Measurements from ENCODE around the gene HMGN5. TPM values are rescaled to one million over a fixed set of nuclear protein-coding genes. Genes with fewer than 3 reads are reported as not detected.

HMGN5 gene
- total RNA-seq, 1 experiment from 2014 or later: 6.6 TPM

DNA sequence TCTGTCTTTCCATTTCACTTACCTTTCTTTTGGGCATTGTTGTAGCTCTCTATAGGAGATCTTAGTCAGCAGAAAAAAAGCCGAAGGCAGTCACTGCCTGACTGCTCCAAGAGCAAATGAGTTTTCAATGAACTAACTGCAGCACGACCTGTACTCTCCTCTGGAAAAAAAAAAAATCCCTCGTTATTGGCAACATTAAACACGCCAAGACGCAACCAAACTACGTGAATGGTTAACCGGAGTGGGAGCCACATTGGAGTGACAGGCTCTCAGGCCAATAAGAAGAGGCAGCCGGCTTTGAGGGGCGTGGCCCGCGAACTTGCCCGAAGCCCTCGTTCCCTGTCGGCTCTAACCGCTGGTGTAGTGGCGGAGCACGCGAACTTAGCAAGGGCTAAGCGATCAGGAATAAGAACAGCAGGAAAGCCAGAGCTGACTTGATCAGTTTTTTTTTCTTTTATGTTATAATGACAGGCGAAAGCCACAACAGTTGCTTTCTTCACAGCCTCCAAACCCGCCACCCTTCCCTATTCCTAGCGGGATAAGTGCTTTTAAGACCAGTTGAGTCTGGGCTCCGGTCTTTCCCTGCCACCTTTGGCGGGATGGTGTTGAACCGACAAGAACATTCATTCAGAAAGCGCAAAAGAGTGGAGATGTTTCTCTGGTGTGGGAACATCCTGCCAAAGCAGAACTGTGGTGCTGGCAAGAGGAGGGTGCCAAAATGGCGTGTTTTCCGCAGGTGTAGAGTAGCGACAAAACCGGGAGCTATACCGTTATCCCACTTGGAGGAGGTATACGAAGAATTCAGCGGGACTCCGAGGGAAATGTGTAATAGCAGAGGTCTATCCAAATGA, 80.0 kb downstream of the HMGN5 start:
- Histone ChIP-seq H3K79me2 (ENCODE audit: low read depth) (no peaks in the 10 kb centered on the region), H3K27me3 (ENCODE audit: insufficient read depth, low read depth) (0 out of 2 replicates have a peak, but pooled peaks cover 5% of the 10 kb centered on the region), H3K4me2 (peak overlapping the region; percentile 66), H2AFZ (peak overlapping the region; percentile 48; the same call in 1 of the 2 replicates), H3K36me3 (ENCODE audit: low read depth) (no peaks in the 10 kb centered on the region), H3K9me3 (ENCODE audit: insufficient read depth, low read depth) (no peaks in the 10 kb centered on the region), H3K9me2 (ENCODE audit: insufficient read depth) (no peaks in the 10 kb centered on the region), H3K4me3 (peak overlapping the region; percentile 38; the same call in 1 of the 2 replicates), H4K20me1 (ENCODE audit: insufficient read depth) (no peaks in the 10 kb centered on the region), H3K4me1 (replicated peaks; ENCODE audit: insufficient read depth) (no peaks in the 10 kb centered on the region), H3F3A (ENCODE audit: insufficient read depth, low read depth) (no peaks in the 10 kb centered on the region), H3K27ac (no peak overlapping the region)
- CTCF ChIA-PET: interaction anchor here (0.6 kb wide), 1 partner anchor 76 kb away, joined by 4 read pairs; no protein-coding TSS in a partner anchor
- BruUV-seq (replicated peaks): no TSS peak
- POLR2A ChIA-PET (ENCODE audit: unreplicated experiment): no interaction called here
- TF ChIP-seq EZH2 (IDR thresholded peaks at IDR 0.05; ENCODE audit: low read depth): no peak
- intact Hi-C loops (cut with micrococcal nuclease; ENCODE audit: unreplicated experiment): no loop called here
- DNase-seq: peak; percentile 45 to 89

DNA sequence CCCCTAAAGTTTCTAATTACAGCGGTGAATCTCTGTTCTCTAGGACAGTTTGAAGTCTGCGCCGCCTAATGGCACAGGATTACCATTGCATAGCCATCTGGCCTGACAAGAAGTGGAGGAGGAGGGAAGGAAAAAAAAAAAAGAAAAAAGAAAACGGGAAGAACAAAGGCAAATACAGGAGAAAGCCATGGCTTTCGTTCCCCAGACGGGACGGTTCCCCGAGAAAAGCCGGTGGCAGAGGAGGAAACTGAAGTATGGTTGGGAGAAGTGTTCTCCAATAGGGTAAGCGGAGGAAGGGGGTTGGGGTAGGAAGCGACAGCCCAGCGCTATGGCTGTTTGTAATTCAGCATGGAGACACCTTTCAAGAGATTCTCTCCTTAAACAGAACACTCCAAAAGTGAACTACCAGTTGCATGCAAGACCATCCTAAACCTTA, 80.8 kb downstream of the HMGN5 start:
- POLR2A ChIA-PET (ENCODE audit: unreplicated experiment): interaction anchor here (0.5 kb wide), 1 partner anchor 427 kb away, joined by 8 read pairs; no protein-coding TSS in a partner anchor
- 0 out of 2 replicates have a peak overlapping the region, but pooled peaks have one; percentile 33 for H2AFZ ChIP-seq
- CTCF ChIA-PET: interaction anchor here (0.7 kb wide), 1 partner anchor 245 kb away, joined by 4 read pairs; no protein-coding TSS in a partner anchor
- BruUV-seq (replicated peaks): no TSS peak
- TF ChIP-seq, protein P1, sequence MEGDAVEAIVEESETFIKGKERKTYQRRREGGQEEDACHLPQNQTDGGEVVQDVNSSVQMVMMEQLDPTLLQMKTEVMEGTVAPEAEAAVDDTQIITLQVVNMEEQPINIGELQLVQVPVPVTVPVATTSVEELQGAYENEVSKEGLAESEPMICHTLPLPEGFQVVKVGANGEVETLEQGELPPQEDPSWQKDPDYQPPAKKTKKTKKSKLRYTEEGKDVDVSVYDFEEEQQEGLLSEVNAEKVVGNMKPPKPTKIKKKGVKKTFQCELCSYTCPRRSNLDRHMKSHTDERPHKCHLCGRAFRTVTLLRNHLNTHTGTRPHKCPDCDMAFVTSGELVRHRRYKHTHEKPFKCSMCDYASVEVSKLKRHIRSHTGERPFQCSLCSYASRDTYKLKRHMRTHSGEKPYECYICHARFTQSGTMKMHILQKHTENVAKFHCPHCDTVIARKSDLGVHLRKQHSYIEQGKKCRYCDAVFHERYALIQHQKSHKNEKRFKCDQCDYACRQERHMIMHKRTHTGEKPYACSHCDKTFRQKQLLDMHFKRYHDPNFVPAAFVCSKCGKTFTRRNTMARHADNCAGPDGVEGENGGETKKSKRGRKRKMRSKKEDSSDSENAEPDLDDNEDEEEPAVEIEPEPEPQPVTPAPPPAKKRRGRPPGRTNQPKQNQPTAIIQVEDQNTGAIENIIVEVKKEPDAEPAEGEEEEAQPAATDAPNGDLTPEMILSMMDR (conservative IDR thresholded peaks at IDR 0.05): 0 out of 2 replicates have a peak, but pooled peaks have one; percentile 40
- no peak for TF ChIP-seq EZH2 (IDR thresholded peaks at IDR 0.05; ENCODE audit: low read depth)
- no peaks in the 10 kb centered on the region for H3K79me2 ChIP-seq (ENCODE audit: low read depth)
- no peaks in the 10 kb centered on the region for H3F3A ChIP-seq (ENCODE audit: insufficient read depth, low read depth)
- peak overlapping the region; percentile 38; the same call in 1 of the 2 replicates for H3K4me3 ChIP-seq
- H3K9me3 ChIP-seq (ENCODE audit: insufficient read depth, low read depth): no peaks in the 10 kb centered on the region
- no peaks in the 10 kb centered on the region for H3K9me2 ChIP-seq (ENCODE audit: insufficient read depth)
- H3K4me1 ChIP-seq (replicated peaks; ENCODE audit: insufficient read depth): no peaks in the 10 kb centered on the region
- peak overlapping the region; percentile 66 for H3K4me2 ChIP-seq
- peak in 1 of 2 experiments; percentile 37 for DNase-seq
- no peak overlapping the region for H3K27ac ChIP-seq
- no peaks in the 10 kb centered on the region for H4K20me1 ChIP-seq (ENCODE audit: insufficient read depth)
- intact Hi-C loops (cut with micrococcal nuclease; ENCODE audit: unreplicated experiment): no loop called here
- 0 out of 2 replicates have a peak, but pooled peaks cover 5% of the 10 kb centered on the region for H3K27me3 ChIP-seq (ENCODE audit: insufficient read depth, low read depth)
- H3K36me3 ChIP-seq (ENCODE audit: low read depth): no peaks in the 10 kb centered on the region

DNA sequence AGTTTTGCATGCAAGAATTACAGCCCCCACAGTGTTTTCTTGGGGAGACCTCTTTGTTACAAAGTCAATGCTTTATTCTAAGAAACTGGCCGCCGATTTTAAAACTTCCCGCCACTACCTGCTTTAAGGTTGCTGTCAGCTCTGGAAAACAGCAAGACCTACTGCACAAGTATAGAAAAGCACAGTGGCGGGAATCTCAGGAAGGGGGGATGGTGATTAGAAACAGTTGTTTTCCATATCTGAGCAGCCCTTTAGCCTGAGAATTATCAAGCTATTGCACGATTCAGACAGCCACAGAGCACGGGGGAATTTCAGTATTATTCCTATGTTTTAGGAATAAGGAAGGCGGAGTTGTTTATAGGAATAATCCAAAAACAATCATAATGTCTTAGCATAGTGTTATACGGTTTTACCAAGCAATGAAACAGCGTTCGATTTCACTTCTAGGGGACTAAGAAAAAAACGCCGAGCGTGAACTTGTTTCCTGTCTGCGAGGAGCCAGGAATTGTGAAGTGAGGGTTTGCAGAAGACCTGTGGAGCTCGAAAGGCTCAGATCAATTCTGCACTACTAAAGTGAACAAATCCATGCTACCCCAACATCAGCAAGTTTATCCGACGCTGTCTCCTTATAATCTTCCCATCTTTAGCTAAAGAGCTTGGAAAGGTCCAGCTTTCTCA, 81.3 kb downstream of the HMGN5 start:
- H3K4me3 ChIP-seq: peak overlapping the region; percentile 38; the same call in 1 of the 2 replicates
- H3K4me2 ChIP-seq: peak overlapping the region; percentile 66
- H3K36me3 ChIP-seq (ENCODE audit: low read depth): no peaks in the 10 kb centered on the region
- 0 out of 2 replicates have a peak, but pooled peaks cover 5% of the 10 kb centered on the region for H3K27me3 ChIP-seq (ENCODE audit: insufficient read depth, low read depth)
- no peaks in the 10 kb centered on the region for H3K9me2 ChIP-seq (ENCODE audit: insufficient read depth)
- no peaks in the 10 kb centered on the region for H3K9me3 ChIP-seq (ENCODE audit: insufficient read depth, low read depth)
- H4K20me1 ChIP-seq (ENCODE audit: insufficient read depth): no peaks in the 10 kb centered on the region
- H3K4me1 ChIP-seq (replicated peaks; ENCODE audit: insufficient read depth): no peaks in the 10 kb centered on the region
- no peaks in the 10 kb centered on the region for H3F3A ChIP-seq (ENCODE audit: insufficient read depth, low read depth)
- TF ChIP-seq, protein P1 (conservative IDR thresholded peaks at IDR 0.05): no peak; the same call in 1 of the 2 replicates
- TF ChIP-seq EZH2 (IDR thresholded peaks at IDR 0.05; ENCODE audit: low read depth): no peak
- no peak overlapping the region for H3K27ac ChIP-seq
- ChIA-PET POLR2A (ENCODE audit: unreplicated experiment) (interaction anchor here (0.5 to 0.9 kb wide), 2 partner anchors 55 to 427 kb away, joined by 3 to 8 read pairs; no protein-coding TSS in a partner anchor), CTCF (interaction anchor here (0.7 kb wide), 1 partner anchor 245 kb away, joined by 4 read pairs; no protein-coding TSS in a partner anchor)
- H2AFZ ChIP-seq: 0 out of 2 replicates have a peak overlapping the region, but pooled peaks have one; percentile 52
- no TSS peak for BruUV-seq (replicated peaks)
- no peaks in the 10 kb centered on the region for H3K79me2 ChIP-seq (ENCODE audit: low read depth)
- DNase-seq: no peak
- intact Hi-C loops (cut with micrococcal nuclease; ENCODE audit: unreplicated experiment): no loop called here
